SK-N-SH (cell line): Measurements from ENCODE around the gene FGF18. TPM values are rescaled to one million over a fixed set of nuclear protein-coding genes. Genes with fewer than 3 reads are reported as not detected.
"Not testable (repeated sequence)": the region's sequence is repeated elsewhere in the genome, so short reads cannot be mapped to it uniquely, and the experiment has no call there.

Experiments
- CTCF ChIA-PET: fragments of 300-600, 350-600 bp; formaldehyde crosslinking; extraction: SDS; loops from one replicate; lab custom pipeline; 2021; lab: Yijun Ruan, JAX
- POLR2A ChIA-PET: fragments of 350-600 bp; sonication (Branson Sonifier 250); formaldehyde crosslinking; extraction: SDS; loops from one replicate; lab custom pipeline; 2020; ENCODE audit warnings: antibody characterized with exemption, inconsistent platforms; lab: Yijun Ruan, JAX
- DNase-seq: peaks from one replicate; pipeline ENCODE4 v3.0.0; 2012
- H2AFZ ChIP-seq: fragments of 200-600 bp; sonication (generic); 2 replicates; pipeline ENCODE4 v1.8.1; 2016; ENCODE audit warnings: antibody characterized with exemption, mild to moderate bottlenecking, low read depth
- H3F3A ChIP-seq: fragments of 200-600 bp; sonication (generic); replicated peaks from 2 replicates; pipeline ENCODE3; 2016; ENCODE audit warnings: antibody characterized with exemption, mild to moderate bottlenecking; ENCODE audit not compliant: insufficient read depth
- H3K27ac ChIP-seq, 2 experiments: fragments of 200-500 bp in 1 of 2; fragments of 200-600 bp in 1 of 2; sonication (Bioruptor generic) in 1 of 2; sonication (generic), shearing (Covaris generic) in 1 of 2; 2 replicates each; pipeline versions ENCODE4 v1.5.1 to v1.6.1; 2014 to 2016; ENCODE audit warnings: low read depth in 2 of 2, inconsistent platforms in 1 of 2, low read length in 1 of 2, mild to moderate bottlenecking in 1 of 2, mixed read lengths in 1 of 2
- H3K27me3 ChIP-seq: fragments of 200-600 bp; sonication (generic), shearing (Covaris generic); 2 replicates; pipeline ENCODE4 v1.6.1; 2016; ENCODE audit warnings: mixed run types; ENCODE audit not compliant: insufficient read depth
- H3K36me3 ChIP-seq, 2 experiments: fragments of 200-500 bp in 1 of 2; fragments of 200-600 bp in 1 of 2; sonication (Bioruptor generic) in 1 of 2; sonication (generic) in 1 of 2; replicated peaks in 1 of 2; 2 replicates each; pipeline versions ENCODE3 to v1.5.1; 2014 to 2016; ENCODE audit warnings: low read length in 1 of 2, mild to moderate bottlenecking in 1 of 2; ENCODE audit not compliant: insufficient read depth in 2 of 2, control insufficient read depth in 1 of 2
- H3K4me1 ChIP-seq, 2 experiments: fragments of 200-500 bp in 1 of 2; fragments of 200-600 bp in 1 of 2; sonication (Bioruptor generic) in 1 of 2; sonication (generic), shearing (Covaris generic) in 1 of 2; 2 replicates each; pipeline versions ENCODE4 v1.5.1 to v1.6.1; 2014 to 2016; ENCODE audit warnings: low read depth in 1 of 2, low read length in 1 of 2, mixed run types in 1 of 2; ENCODE audit not compliant: insufficient read depth in 2 of 2, control insufficient read depth in 1 of 2
- H3K4me2 ChIP-seq: fragments of 200-600 bp; sonication (generic), shearing (Covaris generic); 2 replicates; pipeline ENCODE4 v1.6.1; 2017; ENCODE audit warnings: mixed run types
- H3K4me3 ChIP-seq, 2 experiments: fragments of 200-500 bp in 1 of 2; fragments of 200-600 bp in 1 of 2; sonication (Bioruptor generic) in 1 of 2; sonication (generic), shearing (Covaris generic) in 1 of 2; 2 replicates each; pipeline versions ENCODE4 v1.5.1 to v1.8.1; 2014 to 2016; ENCODE audit warnings: low read depth in 2 of 2, inconsistent platforms in 1 of 2, low read length in 1 of 2, mild to moderate bottlenecking in 1 of 2, mixed read lengths in 1 of 2, moderate library complexity in 1 of 2
- H3K79me2 ChIP-seq: fragments of 200-600 bp; sonication (generic); 2 replicates; pipeline ENCODE4 v1.8.1; 2017; ENCODE audit warnings: mild to moderate bottlenecking; ENCODE audit not compliant: insufficient read depth
- H3K9ac ChIP-seq: fragments of 200-600 bp; sonication (generic); 2 replicates; pipeline ENCODE4 v1.6.1; 2017; ENCODE audit warnings: mixed run types
- H3K9me2 ChIP-seq: fragments of 200-600 bp; sonication (generic); 2 replicates; pipeline ENCODE4 v1.6.1; 2017; ENCODE audit warnings: mixed run types
- H3K9me3 ChIP-seq: fragments of 200-600 bp; sonication (generic); 2 replicates; pipeline ENCODE4 v1.6.1; 2017; ENCODE audit warnings: mixed run types, mild to moderate bottlenecking, moderate library complexity
- H4K20me1 ChIP-seq: fragments of 200-600 bp; sonication (generic); 2 replicates; pipeline ENCODE4 v1.6.1; 2017; ENCODE audit warnings: mild to moderate bottlenecking, mixed run types; ENCODE audit not compliant: insufficient read depth
- EP300 ChIP-seq, 2 experiments: IDR thresholded peaks; 2 replicates each; pipeline versions ENCODE4 v1.4.0 to v1.6.1; 2012; ENCODE audit warnings: borderline replicate concordance in 1 of 2, low read depth in 1 of 2, low read length in 1 of 2
- FOXM1 ChIP-seq: IDR thresholded peaks from 2 replicates; pipeline ENCODE4 v1.4.0; 2012; ENCODE audit warnings: low read depth, mild to moderate bottlenecking
- GATA2 ChIP-seq: sonication (generic); formaldehyde crosslinking; IDR thresholded peaks from 2 replicates; pipeline ENCODE4 v1.5.0; 2020; ENCODE audit warnings: mild to moderate bottlenecking, missing genetic modification reagents
- NFIC ChIP-seq: IDR thresholded peaks from 2 replicates; pipeline ENCODE4 v1.4.0; 2012; ENCODE audit warnings: borderline replicate concordance
- RCOR1 ChIP-seq: fragments of 150-350 bp; IDR thresholded peaks from 2 replicates; pipeline ENCODE4 v1.6.1; 2017; ENCODE audit warnings: antibody characterized with exemption, low read length
- TAF1 ChIP-seq: IDR thresholded peaks from 2 replicates; pipeline ENCODE4 v1.6.1; 2012; ENCODE audit warnings: low read depth, mild to moderate bottlenecking, low read length, moderate library complexity, borderline replicate concordance
- TCF12 ChIP-seq: IDR thresholded peaks from 2 replicates; pipeline ENCODE4 v1.4.0; 2012
- TEAD4 ChIP-seq: IDR thresholded peaks from 2 replicates; pipeline ENCODE4 v1.4.0; 2012; ENCODE audit warnings: mild to moderate bottlenecking, borderline replicate concordance; ENCODE audit not compliant: insufficient read depth
- WGBS: methylation state at CpG from one replicate; pipeline ENCODE4 v1.1.6; 2017; ENCODE audit warnings: low lambda C conversion rate; 5-methylcytosine and 5-hydroxymethylcytosine counted together
- polyA plus RNA-seq, 3 experiments: library from polyadenylated mRNA; depleted of rRNA; stranded (reverse); fragments of >200 nt; gene quantifications; 2 replicates each; pipeline ENCODE4 v1.2.3, GENCODE V29; 2012
- TF ChIP-seq, protein P1 (sequence below): IDR thresholded peaks from 2 replicates; pipeline ENCODE4; 2012
- TF ChIP-seq, protein P2 (sequence below): IDR thresholded peaks from 2 replicates; pipeline ENCODE4 v1.4.0; 2012; ENCODE audit warnings: low read depth, borderline replicate concordance

FGF18 gene
- polyA plus RNA-seq, 1 of the 3 experiments (the other 2 are of a cell fraction): 0.89 TPM

DNA sequence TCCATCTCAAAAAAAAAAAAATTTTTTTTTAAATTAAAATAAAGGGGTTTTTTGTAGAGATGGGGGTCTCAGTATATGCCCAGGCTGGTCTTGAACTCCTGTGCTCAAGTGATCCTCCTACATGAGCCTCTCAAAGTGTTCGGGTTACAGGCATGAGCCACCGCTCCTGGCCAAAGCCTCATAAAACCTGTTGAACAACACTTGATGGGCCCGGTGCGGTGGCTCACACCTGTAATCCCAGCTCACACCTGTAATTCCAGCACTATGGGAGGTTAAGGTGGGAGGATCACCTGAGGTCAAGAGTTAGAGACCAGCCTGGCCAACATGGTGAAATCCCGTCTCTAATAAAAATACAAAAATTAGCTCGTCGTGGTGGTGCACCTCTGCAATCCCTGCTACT, 39.5 kb upstream of the FGF18 start (continued):
- TF ChIP-seq, protein P1, sequence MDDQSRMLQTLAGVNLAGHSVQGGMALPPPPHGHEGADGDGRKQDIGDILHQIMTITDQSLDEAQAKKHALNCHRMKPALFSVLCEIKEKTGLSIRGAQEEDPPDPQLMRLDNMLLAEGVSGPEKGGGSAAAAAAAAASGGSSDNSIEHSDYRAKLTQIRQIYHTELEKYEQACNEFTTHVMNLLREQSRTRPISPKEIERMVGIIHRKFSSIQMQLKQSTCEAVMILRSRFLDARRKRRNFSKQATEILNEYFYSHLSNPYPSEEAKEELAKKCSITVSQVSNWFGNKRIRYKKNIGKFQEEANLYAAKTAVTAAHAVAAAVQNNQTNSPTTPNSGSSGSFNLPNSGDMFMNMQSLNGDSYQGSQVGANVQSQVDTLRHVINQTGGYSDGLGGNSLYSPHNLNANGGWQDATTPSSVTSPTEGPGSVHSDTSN: no peak
- no peak for TF ChIP-seq TCF12
- TF ChIP-seq FOXM1: no peak
- no peak for TF ChIP-seq NFIC
- TF ChIP-seq, protein P2, sequence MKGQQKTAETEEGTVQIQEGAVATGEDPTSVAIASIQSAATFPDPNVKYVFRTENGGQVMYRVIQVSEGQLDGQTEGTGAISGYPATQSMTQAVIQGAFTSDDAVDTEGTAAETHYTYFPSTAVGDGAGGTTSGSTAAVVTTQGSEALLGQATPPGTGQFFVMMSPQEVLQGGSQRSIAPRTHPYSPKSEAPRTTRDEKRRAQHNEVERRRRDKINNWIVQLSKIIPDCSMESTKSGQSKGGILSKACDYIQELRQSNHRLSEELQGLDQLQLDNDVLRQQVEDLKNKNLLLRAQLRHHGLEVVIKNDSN: no peak
- TF ChIP-seq TEAD4: no peak
- TF ChIP-seq GATA2 (CRISPR knock-in tag): no peak
- TF ChIP-seq EP300 (IDR thresholded peaks at IDR 0.05; ENCODE audit: borderline replicate concordance in 1 of 2, low read depth in 1 of 2, low read length in 1 of 2): no peak
- no peak for TF ChIP-seq TAF1
- TF ChIP-seq RCOR1: no peak

DNA sequence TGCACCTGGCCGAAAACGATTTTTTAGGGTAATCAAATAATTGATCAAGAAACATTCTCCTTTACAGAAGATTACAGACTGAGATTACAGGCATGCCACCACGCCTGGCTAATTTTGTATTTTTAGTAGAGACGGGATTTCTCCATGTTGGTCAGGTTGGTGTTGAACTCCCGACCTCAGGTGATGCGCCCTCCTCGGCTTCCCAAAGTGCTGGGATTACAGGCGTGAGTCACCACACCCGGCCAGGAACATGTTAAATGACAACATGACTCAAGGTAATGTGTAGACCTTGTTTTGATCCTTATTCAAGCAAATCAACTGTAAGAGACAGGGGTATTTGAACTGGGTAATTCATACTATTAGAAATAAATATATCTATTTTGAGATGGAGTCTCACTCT, 35.0 kb upstream of the FGF18 start:
- POLR2A ChIA-PET, H3K27me3 ChIP-seq, H3K36me3 ChIP-seq, H3F3A ChIP-seq, DNase-seq, H3K4me1 ChIP-seq, H3K4me2 ChIP-seq, H3K27ac ChIP-seq, H3K9ac ChIP-seq, H3K9me2 ChIP-seq, H2AFZ ChIP-seq, H3K9me3 ChIP-seq, H3K4me3 ChIP-seq, CTCF ChIA-PET: not testable (repeated sequence)
- WGBS: 76% methylated on average over 9 of the region's 9 CpGs
- Histone ChIP-seq H4K20me1 (peaks cover 15% of the 10 kb centered on the region), H3K79me2 (peaks cover 17% of the 10 kb centered on the region)

DNA sequence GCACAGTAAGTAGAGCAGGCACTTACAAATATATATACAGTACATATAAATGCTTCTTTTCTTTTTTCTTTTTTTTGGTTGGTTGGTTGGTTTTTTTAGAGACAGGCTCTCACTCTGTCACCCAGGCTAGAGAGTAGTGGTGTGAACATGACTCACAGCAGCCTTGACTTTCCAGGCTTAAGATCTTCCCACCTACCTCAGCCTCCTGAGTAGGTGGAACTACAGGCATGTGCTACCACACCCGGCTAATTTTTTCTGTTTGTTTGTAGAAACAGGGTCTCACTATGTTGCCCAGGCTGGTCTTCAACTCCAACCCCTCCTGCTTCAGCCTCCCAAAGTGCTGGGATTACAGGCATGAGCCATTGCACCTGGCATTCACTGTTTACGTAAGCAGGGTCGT, 34.4 kb upstream of the FGF18 start:
- DNase-seq: not testable (repeated sequence)
- H3K79me2 ChIP-seq: peaks cover 23% of the 10 kb centered on the region
- POLR2A ChIA-PET: interaction anchor here (0.6 kb wide), 1 partner anchor 12 kb away, joined by 4 read pairs; no protein-coding TSS in a partner anchor

More for the DNA sequence above, 34.4 kb upstream of the FGF18 start:
- H2AFZ ChIP-seq, H3K9me2 ChIP-seq, H3K9me3 ChIP-seq, H3F3A ChIP-seq, H3K9ac ChIP-seq, H3K4me2 ChIP-seq, H3K4me1 ChIP-seq, H3K27ac ChIP-seq, H3K27me3 ChIP-seq, CTCF ChIA-PET, H3K4me3 ChIP-seq: not testable (repeated sequence)
- peaks cover 6 to 12% of the 10 kb centered on the region in 2 experiments for H3K36me3 ChIP-seq
- WGBS: 91% methylated on average over 3 of the region's 3 CpGs
- H4K20me1 ChIP-seq: peaks cover 21% of the 10 kb centered on the region
